Uterus (tissue), 4 donors: ENCODE data around the gene TRPT1. TPM values are rescaled to one million over a fixed set of nuclear protein-coding genes. Genes with fewer than 3 reads are reported as not detected.

Experiments
- DNase-seq, 2 donors: peaks; one replicate each; pipeline ENCODE4 v3.0.0-alpha.2; 2019 to 2020
- H3K27ac ChIP-seq, 2 donors: fragments of 200-600 bp; sonication (generic); 1 replicate in 1 of 2; 2 replicates in 1 of 2; pipeline ENCODE4 v1.5.1; 2016 to 2018
- H3K27me3 ChIP-seq, 2 donors: fragments of 200-600 bp; sonication (generic); one replicate each; pipeline ENCODE4 v1.5.1; 2018 to 2019; ENCODE audit warnings: control low read depth in 1 of 2
- H3K36me3 ChIP-seq, 2 donors: fragments of 200-600 bp; sonication (generic); one replicate each; pipeline ENCODE4 v1.5.1; 2019; ENCODE audit warnings: control low read depth in 1 of 2
- H3K4me1 ChIP-seq, 2 donors: fragments of 200-600 bp; sonication (generic); one replicate each; pipeline ENCODE4 v1.5.1; 2018 to 2019; ENCODE audit warnings: control low read depth in 1 of 2
- H3K4me3 ChIP-seq, 2 donors: fragments of 200-600 bp; sonication (generic); 1 replicate in 1 of 2; 2 replicates in 1 of 2; pipeline ENCODE4 v1.5.1; 2018 to 2019; ENCODE audit warnings: mild to moderate bottlenecking in 1 of 2
- H3K9me3 ChIP-seq, 2 donors: fragments of 200-600 bp; sonication (generic); one replicate each; pipeline ENCODE4 v1.5.1; 2019; ENCODE audit warnings: control low read depth in 1 of 2
- CTCF ChIP-seq, 4 experiments: fragments of 200-600 bp in 2 of 4; fragments of 450-650 bp in 2 of 4; sonication (generic) in 2 of 4; IDR thresholded peaks; one replicate each; pipeline ENCODE4 v1.5.1; 2016 to 2019; ENCODE audit warnings: antibody characterized with exemption in 4 of 4, mild to moderate bottlenecking in 2 of 4, moderate library complexity in 1 of 4
- POLR2A ChIP-seq, 2 donors: fragments of 450-650 bp; IDR thresholded peaks; one replicate each; pipeline ENCODE4 v1.6.1; 2016; ENCODE audit warnings: antibody characterized with exemption in 2 of 2, mild to moderate bottlenecking in 1 of 2, moderate library complexity in 1 of 2
- intact Hi-C: fragments of 100-400 bp; cut with DNase I; formaldehyde crosslinking; loops from one replicate; pipeline ENCODE4 v1.15.1; 2023; ENCODE audit warnings: low total_unique reads
- total RNA-seq, 4 donors: library from RNA; depleted of rRNA in 3 of 4; stranded (reverse); fragments of >200 nt in 3 of 4; gene quantifications; one replicate each; pipeline versions ENCODE4 v1.1.0 to v1.2.4, GENCODE V29; 2014 to 2023
- donor health status: DM: yes; HTN: yes; CAD: no.

The TRPT1 gene
- total RNA-seq, 4 donors from 2014 or later = 7.2 to 42.9 (median 18.7) TPM

GRCh38 chr11:64268025-64268892 is 42.3 kb upstream of the TRPT1 start:
- DNase-seq = peak; percentile 75 to 79
- no peak for TF ChIP-seq POLR2A (IDR thresholded peaks at IDR 0.05)
- TF ChIP-seq CTCF (IDR thresholded peaks at IDR 0.05) = peak in 1 of 4 experiments; percentile 32

DNA sequence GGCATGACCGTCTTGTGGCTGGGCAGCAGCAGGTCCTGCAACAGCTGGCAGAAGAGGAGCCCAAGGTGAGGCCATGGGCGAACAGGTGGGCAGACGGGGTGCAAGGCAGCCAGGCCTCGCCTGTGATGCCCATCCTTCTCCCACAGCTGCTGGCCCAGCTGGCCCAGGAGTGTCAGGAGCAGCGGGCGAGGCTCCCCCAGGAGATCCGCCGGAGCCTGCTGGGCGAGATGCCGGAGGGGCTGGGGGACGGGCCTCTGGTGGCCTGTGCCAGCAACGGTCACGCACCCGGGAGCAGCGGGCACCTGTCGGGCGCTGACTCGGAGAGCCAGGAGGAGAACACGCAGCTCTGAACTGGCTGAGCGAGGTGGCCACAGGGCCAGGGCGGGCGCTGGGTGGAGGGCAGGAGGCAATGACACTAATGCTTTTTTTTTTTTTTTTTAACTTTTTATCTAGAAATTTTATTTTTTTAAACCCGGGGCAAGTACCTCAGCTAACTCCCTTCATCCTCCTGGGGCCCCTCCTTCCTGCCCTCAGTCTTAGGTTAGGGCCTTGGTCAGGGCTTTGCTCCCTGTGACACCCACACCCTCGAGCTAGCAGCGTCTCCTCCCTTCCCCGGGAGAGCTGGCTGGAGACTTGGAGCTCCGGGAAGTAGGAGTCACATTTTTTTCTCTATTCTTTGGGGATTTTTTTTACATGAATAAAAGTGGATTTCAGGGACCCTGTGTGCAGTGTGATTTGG is 41.4 kb upstream of the TRPT1 start:
- TF ChIP-seq POLR2A (IDR thresholded peaks at IDR 0.05) (no peak), CTCF (IDR thresholded peaks at IDR 0.05) (no peak)
- DNase-seq = no peak
- Histone ChIP-seq H3K4me1 (peaks cover 0 to 11% of the 10 kb centered on the region in 2 donors), H3K9me3 (no peaks in the 10 kb centered on the region), H3K27me3 (no peaks in the 10 kb centered on the region), H3K27ac (peak overlapping the region; percentile 91 to 97), H3K4me3 (no peak overlapping the region), H3K36me3 (no peaks in the 10 kb centered on the region)
- intact Hi-C loops = no loop called here

More at GRCh38 chr11:64268025-64268892, 42.3 kb upstream of the TRPT1 start:
- intact Hi-C loops = no loop called here
- Histone ChIP-seq H3K27me3 (no peaks in the 10 kb centered on the region), H3K4me3 (peak overlapping the region; percentile 63 to 75), H3K9me3 (no peaks in the 10 kb centered on the region), H3K36me3 (no peaks in the 10 kb centered on the region), H3K4me1 (peaks cover 0 to 11% of the 10 kb centered on the region in 2 donors), H3K27ac (peak overlapping the region; percentile 91 to 97)

- DNase-seq = no peak
These were observed 40.4 kb upstream of the TRPT1 start for GRCh38 chr11:64266339-64266738.

DNA sequence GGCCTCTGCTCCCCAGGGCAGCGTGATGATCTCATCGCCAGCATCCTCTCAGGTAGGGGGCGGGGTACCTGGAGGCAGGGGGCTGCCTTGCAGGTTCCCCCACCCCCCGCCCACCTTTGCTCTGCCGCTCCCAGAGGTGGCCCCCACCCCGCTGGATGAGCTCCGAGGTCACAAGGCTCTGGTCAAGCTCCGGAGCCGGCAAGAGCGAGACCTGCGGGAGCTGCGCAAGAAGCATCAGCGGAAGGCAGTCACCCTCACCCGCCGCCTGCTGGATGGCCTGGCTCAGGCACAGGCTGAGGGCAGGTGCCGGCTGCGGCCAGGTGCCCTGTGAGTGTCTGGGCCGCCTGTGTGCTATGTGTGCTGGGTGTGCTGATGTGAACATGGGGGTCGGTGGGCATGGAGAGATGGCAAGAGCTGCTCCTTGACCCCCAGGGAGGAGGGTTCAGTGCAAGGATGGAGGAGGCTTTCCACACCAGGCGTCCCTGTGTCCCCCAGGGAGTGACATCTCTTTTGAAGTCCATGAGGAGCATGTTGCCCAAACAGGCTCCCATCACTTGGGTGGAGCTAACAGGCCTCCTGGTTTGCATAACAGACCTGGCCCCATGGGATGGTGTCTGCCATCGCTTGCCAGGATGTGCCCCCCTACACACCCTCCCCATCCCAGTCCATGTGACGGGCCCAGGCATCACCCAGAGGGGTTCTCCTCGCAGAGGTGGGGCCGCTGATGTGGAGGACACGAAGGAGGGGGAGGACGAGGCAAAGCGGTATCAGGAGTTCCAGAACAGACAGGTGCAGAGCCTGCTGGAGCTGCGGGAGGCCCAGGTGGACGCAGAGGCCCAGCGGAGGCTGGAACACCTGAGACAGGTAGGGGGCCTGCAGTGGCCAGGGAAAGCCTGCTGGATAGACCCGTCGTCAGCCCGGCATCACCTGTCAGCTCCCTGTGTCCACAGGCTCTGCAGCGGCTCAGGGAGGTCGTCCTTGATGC is 39.5 kb upstream of the TRPT1 start:
- H3K27me3 ChIP-seq = no peaks in the 10 kb centered on the region
- no peak overlapping the region for H3K4me3 ChIP-seq
- H3K4me1 ChIP-seq = peaks cover 0 to 11% of the 10 kb centered on the region in 2 donors
- intact Hi-C loops = no loop called here
- no peak for DNase-seq
- no peaks in the 10 kb centered on the region for H3K36me3 ChIP-seq
- TF ChIP-seq CTCF (IDR thresholded peaks at IDR 0.05) = no peak
- TF ChIP-seq POLR2A (IDR thresholded peaks at IDR 0.05) = no peak
- no peak overlapping the region for H3K27ac ChIP-seq
- H3K9me3 ChIP-seq = no peaks in the 10 kb centered on the region

More at GRCh38 chr11:64266339-64266738, 40.4 kb upstream of the TRPT1 start:
- intact Hi-C loops = no loop called here
- H3K9me3 ChIP-seq = no peaks in the 10 kb centered on the region
- H3K4me1 ChIP-seq = peaks cover 0 to 11% of the 10 kb centered on the region in 2 donors
- no peaks in the 10 kb centered on the region for H3K36me3 ChIP-seq
- TF ChIP-seq POLR2A (IDR thresholded peaks at IDR 0.05) = no peak
- no peak for TF ChIP-seq CTCF (IDR thresholded peaks at IDR 0.05)
- H3K27me3 ChIP-seq = no peaks in the 10 kb centered on the region
- H3K4me3 ChIP-seq = no peak overlapping the region
- H3K27ac ChIP-seq = no peak overlapping the region
